ENCODE data around the gene CGB5. TPM values are rescaled to one million over a fixed set of nuclear protein-coding genes. Genes with fewer than 3 reads are reported as not detected.

CGB5 gene
- total and polyA plus RNA-seq, 2 donors (not counting 1 experiment from before 2014, with no cell fraction given) = not detected

DNA sequence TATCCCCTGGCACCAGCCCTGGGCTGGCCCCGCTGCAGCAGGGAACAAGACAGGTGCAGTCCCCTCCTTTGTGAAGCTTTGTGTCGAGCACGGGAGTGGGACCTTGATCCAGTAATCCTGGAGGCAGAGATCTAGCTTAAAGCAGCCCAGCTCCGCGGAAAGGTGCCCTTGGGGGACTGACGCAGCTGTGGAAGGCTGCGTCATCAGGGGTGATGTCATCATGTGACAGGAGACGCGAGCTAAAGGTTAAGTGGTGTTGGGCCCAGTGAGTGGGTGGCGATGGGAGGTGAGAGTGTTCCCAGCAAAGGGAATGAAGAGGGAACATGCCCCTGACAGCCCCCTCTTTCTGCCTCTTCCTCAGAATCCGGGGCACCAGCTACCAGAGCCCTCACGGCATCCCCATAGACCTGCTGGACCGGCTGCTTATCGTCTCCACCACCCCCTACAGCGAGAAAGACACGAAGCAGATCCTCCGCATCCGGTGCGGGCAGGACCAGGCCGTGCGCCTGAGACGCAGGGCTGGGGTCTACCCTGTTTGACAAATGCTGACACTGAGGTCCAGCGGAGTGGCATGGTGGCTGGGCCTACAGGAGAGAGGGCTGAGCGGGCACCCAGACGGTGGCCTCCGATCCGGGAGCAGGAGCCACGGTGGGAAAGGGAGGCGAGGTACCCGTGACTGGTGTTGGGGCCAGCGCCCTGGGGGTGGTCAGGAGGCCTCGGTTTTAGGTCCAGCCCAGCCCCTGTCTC, 29.4 kb upstream of the CGB5 start:
- no peak for TF ChIP-seq EZH2 (IDR thresholded peaks at IDR 0.05; ENCODE audit: borderline replicate concordance, insufficient read depth, low read depth, low read length, poor library complexity, severe bottlenecking)
- TF ChIP-seq, protein P1, sequence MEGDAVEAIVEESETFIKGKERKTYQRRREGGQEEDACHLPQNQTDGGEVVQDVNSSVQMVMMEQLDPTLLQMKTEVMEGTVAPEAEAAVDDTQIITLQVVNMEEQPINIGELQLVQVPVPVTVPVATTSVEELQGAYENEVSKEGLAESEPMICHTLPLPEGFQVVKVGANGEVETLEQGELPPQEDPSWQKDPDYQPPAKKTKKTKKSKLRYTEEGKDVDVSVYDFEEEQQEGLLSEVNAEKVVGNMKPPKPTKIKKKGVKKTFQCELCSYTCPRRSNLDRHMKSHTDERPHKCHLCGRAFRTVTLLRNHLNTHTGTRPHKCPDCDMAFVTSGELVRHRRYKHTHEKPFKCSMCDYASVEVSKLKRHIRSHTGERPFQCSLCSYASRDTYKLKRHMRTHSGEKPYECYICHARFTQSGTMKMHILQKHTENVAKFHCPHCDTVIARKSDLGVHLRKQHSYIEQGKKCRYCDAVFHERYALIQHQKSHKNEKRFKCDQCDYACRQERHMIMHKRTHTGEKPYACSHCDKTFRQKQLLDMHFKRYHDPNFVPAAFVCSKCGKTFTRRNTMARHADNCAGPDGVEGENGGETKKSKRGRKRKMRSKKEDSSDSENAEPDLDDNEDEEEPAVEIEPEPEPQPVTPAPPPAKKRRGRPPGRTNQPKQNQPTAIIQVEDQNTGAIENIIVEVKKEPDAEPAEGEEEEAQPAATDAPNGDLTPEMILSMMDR (IDR thresholded peaks at IDR 0.05) = no peak
- ChIA-PET POLR2A (interaction anchor here (0.5 kb wide), 1 partner anchor 21 kb away, joined by 10 read pairs; the partner anchor contains the start of gene RUVBL2), CTCF (interaction anchor here (1.3 to 1.7 kb wide), 2 partner anchors 16 to 83 kb away, joined by 4 to 5 read pairs; no protein-coding TSS in a partner anchor)
- Histone ChIP-seq H3K4me1 (ENCODE audit: control insufficient read depth in 2 of 2, insufficient read depth in 2 of 2, low read length in 2 of 2) (peaks cover 9 to 19% of the 10 kb centered on the region in 2 donors), H2AFZ (ENCODE audit: insufficient read depth, low read depth, low read length, poor library complexity, severe bottlenecking) (no peak overlapping the region), H4K20me1 (ENCODE audit: control insufficient read depth, insufficient read depth, low read length, poor library complexity, severe bottlenecking) (no peaks in the 10 kb centered on the region), H3K79me2 (ENCODE audit: control insufficient read depth, insufficient read depth, low read length) (no peaks in the 10 kb centered on the region), H3K9me3 (ENCODE audit: control extremely low read depth in 1 of 3, control insufficient read depth in 2 of 3, insufficient read depth in 1 of 3, low read length in 2 of 3) (no peaks in the 10 kb centered on the region), H3K4me2 (replicated peaks; ENCODE audit: low read depth, low read length, poor library complexity, severe bottlenecking) (no peak overlapping the region), H3K36me3 (replicated peaks in 1 of 2; ENCODE audit: control extremely low read depth in 1 of 2, control insufficient read depth in 1 of 2, extremely low read depth in 1 of 2, insufficient read depth in 2 of 2, low read length in 1 of 2) (peaks cover 0 to 31% of the 10 kb centered on the region in 2 experiments), H3K27ac (ENCODE audit: low read length in 2 of 2) (no peak overlapping the region), H3K9ac (ENCODE audit: low read length) (no peak overlapping the region), H3K27me3 (replicated peaks in 1 of 4; ENCODE audit: control extremely low read depth in 1 of 4, control insufficient read depth in 3 of 4, insufficient read depth in 4 of 4, low read length in 3 of 4) (peaks cover 0 to 4% (median 2%) of the 10 kb centered on the region in 4 experiments), H3K4me3 (ENCODE audit: control extremely low read depth in 1 of 5, extremely low read depth in 1 of 5, insufficient read depth in 1 of 5, low read depth in 2 of 5, low read length in 4 of 5) (no peak overlapping the region)
- ATAC-seq (ENCODE audit: low read depth) = no peak
- no peak overlapping the region for H3K4me3 Mint-ChIP-seq
- peaks cover 13% of the 10 kb centered on the region for H3K4me1 Mint-ChIP-seq
- 98% methylated on average over 26 of the region's 32 CpGs for whole genome bisulfite sequencing (ENCODE audit: insufficient coverage)
- intact Hi-C loops (cut with micrococcal nuclease) = no loop called here
- no peaks in the 10 kb centered on the region for H3K27me3 Mint-ChIP-seq
- no peaks in the 10 kb centered on the region for H3K9me3 Mint-ChIP-seq (ENCODE audit: insufficient read depth)
- no peak for DNase-seq
- H3K27ac Mint-ChIP-seq = no peak overlapping the region

DNA sequence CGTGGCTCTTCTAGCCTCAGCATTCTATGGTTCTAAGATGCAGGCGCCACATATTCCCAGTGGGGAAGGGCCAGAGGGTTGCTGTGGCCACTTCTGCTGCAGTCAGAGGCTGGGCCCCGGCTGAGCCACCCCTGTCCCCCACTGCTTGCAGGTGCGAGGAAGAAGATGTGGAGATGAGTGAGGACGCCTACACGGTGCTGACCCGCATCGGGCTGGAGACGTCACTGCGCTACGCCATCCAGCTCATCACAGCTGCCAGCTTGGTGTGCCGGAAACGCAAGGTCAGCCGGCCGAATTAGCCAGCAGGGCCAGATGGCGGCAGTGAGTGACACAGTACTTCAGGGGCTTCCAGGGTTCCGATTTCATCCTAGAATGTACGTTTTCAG, 28.8 kb upstream of the CGB5 start:
- no peak overlapping the region for H3K9ac ChIP-seq (ENCODE audit: low read length)
- H3K36me3 ChIP-seq (replicated peaks in 1 of 2; ENCODE audit: control extremely low read depth in 1 of 2, control insufficient read depth in 1 of 2, extremely low read depth in 1 of 2, insufficient read depth in 2 of 2, low read length in 1 of 2) = peaks cover 0 to 26% of the 10 kb centered on the region in 2 experiments
- Mint-ChIP-seq H3K27me3 (no peaks in the 10 kb centered on the region), H3K9me3 (ENCODE audit: insufficient read depth) (no peaks in the 10 kb centered on the region), H3K27ac (no peak overlapping the region), H3K4me3 (no peak overlapping the region), H3K4me1 (peaks cover 18% of the 10 kb centered on the region)
- H2AFZ ChIP-seq (ENCODE audit: insufficient read depth, low read depth, low read length, poor library complexity, severe bottlenecking) = no peak overlapping the region
- CTCF ChIA-PET = no interaction called here
- TF ChIP-seq, protein P1 (IDR thresholded peaks at IDR 0.05) = no peak
- no peak for TF ChIP-seq EZH2 (IDR thresholded peaks at IDR 0.05; ENCODE audit: borderline replicate concordance, insufficient read depth, low read depth, low read length, poor library complexity, severe bottlenecking)
- H3K27me3 ChIP-seq (replicated peaks in 1 of 4; ENCODE audit: control extremely low read depth in 1 of 4, control insufficient read depth in 3 of 4, insufficient read depth in 4 of 4, low read length in 3 of 4) = peaks cover 0 to 9% (median 2%) of the 10 kb centered on the region in 4 experiments
- no peak overlapping the region for H3K4me3 ChIP-seq (ENCODE audit: control extremely low read depth in 1 of 5, extremely low read depth in 1 of 5, insufficient read depth in 1 of 5, low read depth in 2 of 5, low read length in 4 of 5)
- ATAC-seq (ENCODE audit: low read depth) (no peak), DNase-seq (no peak)
- intact Hi-C loops (cut with micrococcal nuclease) = no loop called here
- H3K27ac ChIP-seq (ENCODE audit: low read length in 2 of 2) = no peak overlapping the region
- H3K79me2 ChIP-seq (ENCODE audit: control insufficient read depth, insufficient read depth, low read length) = no peaks in the 10 kb centered on the region
- no peaks in the 10 kb centered on the region for H4K20me1 ChIP-seq (ENCODE audit: control insufficient read depth, insufficient read depth, low read length, poor library complexity, severe bottlenecking)
- peaks cover 15 to 25% of the 10 kb centered on the region in 2 donors for H3K4me1 ChIP-seq (ENCODE audit: control insufficient read depth in 2 of 2, insufficient read depth in 2 of 2, low read length in 2 of 2)
- POLR2A ChIA-PET = no interaction called here
- 93% methylated on average over 18 of the region's 18 CpGs for WGBS (ENCODE audit: insufficient coverage)
- H3K9me3 ChIP-seq (ENCODE audit: control extremely low read depth in 1 of 3, control insufficient read depth in 2 of 3, insufficient read depth in 1 of 3, low read length in 2 of 3) = no peaks in the 10 kb centered on the region
- H3K4me2 ChIP-seq (replicated peaks; ENCODE audit: low read depth, low read length, poor library complexity, severe bottlenecking) = no peak overlapping the region
